CD4-positive, alpha-beta T cell treated with Interleukin-6 at 100 ng/mL for 8 hours (primary cell): Measurements from ENCODE around the gene MYL2.

Source experiments
- DNase-seq: peaks from one replicate; pipeline ENCODE4 v3.0.0-alpha.2; 2020; ENCODE audit warnings: mixed read lengths, low spot score

MYL2 gene

GRCh38 chr12:110929818-110930217 is 9.4 kb upstream of the MYL2 start:
- DNase-seq, result no peak

- no peak for DNase-seq
Measured at GRCh38 chr12:110928700-110929099, 8.3 kb upstream of the MYL2 start.

GRCh38 chr12:110927546-110927945 is 7.2 kb upstream of the MYL2 start:
- no peak for DNase-seq

GRCh38 chr12:110923692-110924334 is 3.4 kb upstream of the MYL2 start:
- DNase-seq, result no peak

- DNase-seq, result no peak
Measured at GRCh38 chr12:110923192-110923591, 2.8 kb upstream of the MYL2 start.

GRCh38 chr12:110922652-110923051 is 2.3 kb upstream of the MYL2 start:
- DNase-seq, result no peak

- no peak for DNase-seq
Measured at GRCh38 chr12:110921262-110921661, 883 bp upstream of the MYL2 start.

- DNase-seq, result no peak
Measured at GRCh38 chr12:110919720-110920119, 659 bp downstream of the MYL2 start.

- DNase-seq, result no peak
Measured at GRCh38 chr12:110917961-110918360, 2.4 kb downstream of the MYL2 start.

GRCh38 chr12:110917467-110917866 is 2.9 kb downstream of the MYL2 start:
- DNase-seq, result no peak

- no peak for DNase-seq
Measured at GRCh38 chr12:110916295-110916875, 4.0 kb downstream of the MYL2 start.

- no peak for DNase-seq
Measured at GRCh38 chr12:110913119-110914056, 7.0 kb downstream of the MYL2 start.

GRCh38 chr12:110912263-110912662 is 8.1 kb downstream of the MYL2 start:
- no peak for DNase-seq

- no peak for DNase-seq
Measured at GRCh38 chr12:110908377-110909152, 11.8 kb downstream of the MYL2 start.

GRCh38 chr12:110907583-110907982 is 12.8 kb downstream of the MYL2 start:
- no peak for DNase-seq

- DNase-seq, result no peak
Measured at GRCh38 chr12:110906985-110907384, 13.4 kb downstream of the MYL2 start.

- no peak for DNase-seq
Measured at GRCh38 chr12:110906516-110906915, 13.9 kb downstream of the MYL2 start.

GRCh38 chr12:110906083-110906482 is 14.3 kb downstream of the MYL2 start:
- no peak for DNase-seq

GRCh38 chr12:110903511-110903910 is 16.9 kb downstream of the MYL2 start:
- no peak for DNase-seq

GRCh38 chr12:110901401-110901800 is 19.0 kb downstream of the MYL2 start:
- no peak for DNase-seq

GRCh38 chr12:110896559-110896958 is 23.8 kb downstream of the MYL2 start:
- no peak for DNase-seq

GRCh38 chr12:110893956-110894355 is 26.4 kb downstream of the MYL2 start:
- no peak for DNase-seq
